ENCODE measurements around the gene NHERF2.

NHERF2 gene

DNA sequence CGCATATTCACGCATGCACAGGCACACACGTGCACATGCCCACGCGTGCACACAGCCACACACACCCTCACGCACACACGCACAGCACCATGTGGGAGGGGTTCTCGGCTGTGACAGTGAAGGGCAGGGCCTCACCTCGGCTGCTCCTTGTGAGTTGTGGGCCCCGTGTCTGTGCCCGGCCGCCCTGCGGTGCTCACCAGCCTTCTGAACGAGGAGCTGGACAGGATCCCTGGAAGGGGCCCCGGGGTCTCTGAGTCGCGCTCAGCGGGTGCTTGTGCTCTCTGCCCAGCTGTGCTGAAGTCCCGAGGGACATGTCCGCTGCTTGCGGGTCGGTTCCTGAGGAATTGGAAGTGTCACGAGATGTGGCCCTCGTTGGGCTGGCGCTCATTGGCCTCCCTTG, 37.2 kb downstream of the NHERF2 start:
- no peak for DNase-seq

DNA sequence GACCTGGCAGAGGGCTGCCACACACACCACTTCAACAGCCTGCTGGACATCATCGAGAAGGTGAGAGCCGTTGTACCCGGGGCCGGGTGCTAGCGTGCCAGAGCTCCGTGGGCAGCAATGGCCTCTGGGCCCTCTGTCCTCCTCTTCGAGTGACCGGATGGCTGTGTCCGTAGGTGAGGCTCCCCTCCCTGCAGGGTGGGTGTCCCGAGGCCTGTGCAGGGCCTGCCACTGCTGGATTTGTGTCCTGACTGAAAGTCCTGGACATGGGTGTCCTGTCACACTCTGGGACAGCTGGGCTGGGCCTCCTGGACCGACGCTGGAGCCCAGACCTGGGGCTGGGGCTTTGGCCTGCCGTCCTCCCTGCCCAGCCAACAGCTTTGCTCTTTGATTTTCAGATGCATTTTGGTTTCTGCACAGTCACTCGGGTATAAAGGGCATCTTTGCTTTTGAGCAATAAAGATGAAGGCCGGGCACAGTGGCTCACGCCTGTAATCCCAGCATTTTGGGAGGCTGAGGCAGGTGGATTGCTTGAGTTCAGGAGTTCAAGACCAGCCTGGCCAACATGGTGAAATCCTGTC, 37.8 kb downstream of the NHERF2 start:
- no peak for DNase-seq

DNA sequence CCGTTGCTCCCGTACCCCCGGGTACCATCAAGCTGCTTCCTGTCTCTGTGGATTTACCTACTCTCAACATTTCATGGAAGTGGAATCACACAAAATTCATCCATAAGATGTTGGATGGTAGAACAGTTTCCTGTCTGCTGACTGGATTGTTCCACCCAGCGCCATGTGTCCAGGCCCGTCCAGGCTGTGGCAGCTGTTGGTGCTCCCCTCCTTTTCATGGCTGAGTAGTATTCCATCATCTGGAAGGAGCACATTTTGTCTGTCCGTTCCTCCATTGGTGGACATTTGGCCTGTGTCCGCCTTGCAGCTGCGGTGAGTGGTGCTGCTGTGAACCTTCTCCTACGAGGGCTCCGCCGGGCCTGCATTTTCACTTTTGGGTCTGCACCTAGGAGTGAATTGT, 39.4 kb downstream of the NHERF2 start:
- DNase-seq = no peak

DNA sequence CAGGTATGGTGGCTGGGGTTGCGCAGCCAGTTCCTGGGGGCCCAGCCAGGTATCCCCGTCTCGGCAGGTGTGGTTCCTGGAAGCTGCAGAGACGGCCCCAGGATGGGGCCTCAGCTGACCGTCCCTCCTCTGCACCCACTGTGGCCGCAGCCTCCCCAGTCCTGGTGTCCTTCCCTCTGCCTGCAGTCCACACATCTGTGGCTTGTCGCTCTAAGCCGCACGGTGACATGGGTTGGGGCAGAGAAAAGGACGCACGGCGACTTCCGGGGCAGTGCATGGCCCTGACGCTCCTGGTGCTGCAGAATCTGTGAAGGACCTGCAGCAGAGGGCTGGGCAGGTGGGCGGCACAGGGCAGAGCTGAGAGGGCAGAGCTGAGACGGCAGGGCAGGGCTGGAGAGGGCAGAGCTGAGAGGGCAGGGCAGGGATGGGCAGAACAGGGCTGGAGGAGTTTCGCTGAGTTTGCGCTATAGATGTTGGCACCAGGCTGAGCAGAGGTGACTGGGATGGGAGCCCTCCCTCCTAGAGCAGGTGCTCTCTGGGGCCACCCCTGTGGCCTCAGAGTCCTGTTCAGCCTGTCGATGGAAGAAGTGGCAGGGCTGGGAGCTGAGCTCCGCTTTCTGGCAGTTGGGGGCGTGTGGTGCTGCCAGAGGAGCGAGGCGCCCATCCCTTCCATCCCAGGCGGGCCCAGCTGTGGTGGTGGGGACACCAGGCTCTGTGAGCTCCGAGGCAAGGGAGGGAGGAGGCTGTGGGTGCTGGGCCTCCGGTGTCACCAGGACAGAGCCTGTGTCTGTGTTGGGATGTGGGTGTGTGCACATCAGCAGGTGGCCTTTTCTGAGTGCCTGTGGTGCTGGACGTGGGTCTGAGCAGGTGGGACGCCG, 44.1 kb downstream of the NHERF2 start:
- no peak for DNase-seq

DNA sequence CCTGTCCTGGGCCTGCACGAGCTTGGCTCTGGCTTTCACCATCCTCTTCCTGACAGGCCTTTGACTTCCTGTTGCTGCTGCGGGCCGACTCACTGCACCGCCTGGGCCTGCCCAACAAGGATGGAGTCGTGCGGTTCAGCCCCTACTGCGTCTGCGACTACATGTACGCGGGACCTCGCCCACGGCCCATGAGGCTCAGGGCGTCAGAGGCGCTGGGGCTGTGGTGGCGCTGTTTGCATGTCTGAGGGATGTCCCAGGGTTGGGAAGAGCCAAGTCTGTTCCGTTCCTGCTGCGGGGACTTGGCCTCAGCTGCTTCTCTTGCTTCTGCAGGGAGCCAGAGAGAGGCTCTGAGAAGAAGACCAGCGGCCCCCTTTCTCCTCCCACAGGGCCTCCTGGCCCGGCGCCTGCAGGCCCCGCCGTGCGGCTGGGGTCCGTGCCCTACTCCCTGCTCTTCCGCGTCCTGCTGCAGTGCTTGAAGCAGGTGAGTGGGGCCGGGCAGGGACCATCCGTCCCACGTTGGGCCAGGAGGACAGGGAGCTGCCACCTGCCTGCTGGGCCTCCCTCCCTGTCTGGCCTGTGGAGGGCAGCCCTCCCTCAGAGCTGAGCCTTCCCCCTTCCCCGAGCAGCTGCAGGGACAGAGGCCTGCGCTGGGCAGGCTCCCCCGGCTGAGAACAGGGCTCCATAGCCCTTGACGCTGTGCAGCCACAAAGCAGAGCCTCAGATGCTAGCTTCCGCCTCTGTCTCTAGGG, 44.9 kb downstream of the NHERF2 start:
- no peak for DNase-seq

DNA sequence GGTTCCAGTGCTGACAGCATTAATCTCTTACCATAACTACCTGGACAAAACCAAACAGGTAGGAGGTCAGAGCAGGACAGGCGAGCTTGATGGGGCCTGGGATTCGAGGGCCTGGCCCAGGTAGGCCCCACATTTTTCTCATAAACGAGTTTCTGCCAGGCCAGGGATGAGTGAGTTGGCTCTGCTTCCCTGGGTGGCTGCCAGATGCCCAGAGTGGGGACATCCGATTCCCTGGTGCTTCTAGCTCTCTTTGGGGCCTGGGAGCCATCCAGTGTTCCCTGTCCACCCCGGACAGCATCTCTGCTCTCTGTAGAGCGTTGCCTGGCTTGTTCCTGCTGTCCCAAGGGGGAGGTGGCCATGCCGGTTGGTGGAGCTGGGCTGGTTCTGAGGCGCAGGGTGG, 46.2 kb downstream of the NHERF2 start:
- DNase-seq = no peak

DNA sequence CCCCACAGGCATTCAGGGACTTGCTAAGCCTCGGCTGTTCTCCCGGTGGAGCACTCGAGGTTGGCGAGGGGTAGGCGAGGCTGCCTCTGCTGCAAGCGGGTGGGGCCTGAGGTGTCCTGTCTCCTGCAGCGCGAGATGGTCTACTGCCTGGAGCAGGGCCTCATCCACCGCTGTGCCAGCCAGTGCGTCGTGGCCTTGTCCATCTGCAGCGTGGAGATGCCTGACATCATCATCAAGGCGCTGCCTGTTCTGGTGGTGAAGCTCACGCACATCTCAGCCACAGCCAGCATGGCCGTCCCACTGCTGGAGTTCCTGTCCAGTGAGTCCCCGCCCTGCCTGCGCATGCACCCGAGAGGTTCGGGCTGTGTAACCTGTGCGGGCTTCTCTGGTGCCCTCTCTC, 47.4 kb downstream of the NHERF2 start:
- no peak for DNase-seq

DNA sequence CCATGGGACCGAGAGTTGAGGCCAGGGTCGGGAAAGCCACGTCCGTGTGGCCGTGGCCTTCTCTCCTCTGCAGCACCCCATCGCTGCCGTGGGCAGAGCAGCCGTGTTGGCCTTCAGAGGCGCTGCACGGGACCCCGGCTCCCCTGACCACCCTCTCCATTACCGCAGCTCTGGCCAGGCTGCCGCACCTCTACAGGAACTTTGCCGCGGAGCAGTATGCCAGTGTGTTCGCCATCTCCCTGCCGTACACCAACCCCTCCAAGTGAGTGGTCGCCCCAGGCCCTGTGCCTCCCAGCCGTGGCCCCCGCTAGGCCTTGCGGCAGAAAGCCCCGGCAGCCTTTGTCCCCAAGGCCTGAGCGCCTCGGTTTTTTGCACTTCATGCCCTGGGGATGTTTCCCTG, 48.9 kb downstream of the NHERF2 start:
- no peak for DNase-seq

DNA sequence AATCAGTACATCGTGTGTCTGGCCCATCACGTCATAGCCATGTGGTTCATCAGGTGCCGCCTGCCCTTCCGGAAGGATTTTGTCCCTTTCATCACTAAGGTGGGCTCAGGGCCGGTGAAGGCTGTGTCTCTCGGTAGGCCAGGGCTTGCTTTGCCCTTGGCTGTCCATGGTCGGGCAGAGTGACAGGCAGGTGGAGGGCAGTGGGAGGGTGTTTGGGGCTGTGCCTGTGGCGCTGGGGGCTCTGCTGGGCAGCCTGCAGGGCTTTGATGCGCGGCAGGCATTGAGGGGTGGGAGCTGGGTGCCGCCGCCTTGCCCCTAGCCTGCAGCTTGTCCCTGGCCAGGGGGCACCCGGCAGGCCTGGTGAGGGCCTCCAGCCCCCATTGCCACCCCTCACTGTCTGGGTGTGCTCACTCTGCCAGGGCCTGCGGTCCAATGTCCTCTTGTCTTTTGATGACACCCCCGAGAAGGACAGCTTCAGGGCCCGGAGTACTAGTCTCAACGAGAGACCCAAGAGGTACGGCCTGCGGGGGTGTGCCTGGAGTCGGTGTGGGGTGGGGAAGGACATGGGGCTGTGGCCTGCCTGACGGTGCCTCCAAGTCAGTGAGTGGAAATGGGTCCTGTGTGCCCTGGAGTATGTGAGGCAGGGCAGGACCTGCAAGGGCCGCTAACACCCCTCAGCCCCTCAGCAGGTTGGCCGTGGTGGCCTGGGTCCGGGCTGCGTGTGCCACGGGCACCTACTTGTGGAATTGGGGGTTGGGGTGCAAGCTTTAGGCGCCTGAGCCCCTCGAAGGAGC, 49.6 kb downstream of the NHERF2 start:
- no peak for DNase-seq

DNA sequence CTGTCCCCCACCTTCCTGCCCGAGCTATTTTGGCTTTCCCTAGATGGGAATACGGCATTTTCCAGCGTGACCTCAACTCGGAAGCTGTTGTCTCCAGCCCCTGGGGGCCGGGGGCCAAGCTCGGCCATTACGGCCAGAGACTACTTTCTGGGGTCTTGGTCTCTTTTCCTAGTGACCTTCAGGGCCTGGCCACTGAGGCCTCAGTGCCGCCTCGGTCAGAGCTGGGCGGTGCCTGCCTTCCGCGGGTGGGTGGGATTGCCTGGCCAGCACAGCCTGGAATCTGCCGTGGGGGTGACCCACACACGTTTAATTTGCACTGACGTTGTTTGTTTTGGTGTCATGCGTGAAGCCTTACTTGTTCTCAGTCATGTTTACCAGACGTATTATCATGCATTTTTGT, 50.3 kb downstream of the NHERF2 start:
- DNase-seq = no peak

DNA sequence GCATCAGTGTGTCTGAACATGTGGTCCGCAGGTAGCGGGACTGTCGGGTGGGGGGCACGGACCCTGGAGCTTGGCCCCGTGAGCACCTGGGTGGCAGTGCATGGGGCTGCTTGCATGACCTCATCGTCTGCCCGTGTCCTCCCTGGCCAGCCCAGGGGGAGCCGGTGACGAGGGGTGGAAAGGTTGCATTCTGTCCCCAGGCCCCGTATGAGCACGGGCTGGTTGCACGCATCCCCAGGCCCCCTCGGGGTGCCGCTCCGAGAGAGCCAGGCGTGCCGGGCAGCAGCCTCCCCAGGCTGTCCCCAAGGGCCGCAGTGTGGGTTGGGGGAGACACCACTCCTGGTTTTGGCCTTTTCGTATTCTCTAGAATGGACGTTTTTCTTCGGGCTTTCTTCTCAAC, 51.0 kb downstream of the NHERF2 start:
- DNase-seq = no peak

DNA sequence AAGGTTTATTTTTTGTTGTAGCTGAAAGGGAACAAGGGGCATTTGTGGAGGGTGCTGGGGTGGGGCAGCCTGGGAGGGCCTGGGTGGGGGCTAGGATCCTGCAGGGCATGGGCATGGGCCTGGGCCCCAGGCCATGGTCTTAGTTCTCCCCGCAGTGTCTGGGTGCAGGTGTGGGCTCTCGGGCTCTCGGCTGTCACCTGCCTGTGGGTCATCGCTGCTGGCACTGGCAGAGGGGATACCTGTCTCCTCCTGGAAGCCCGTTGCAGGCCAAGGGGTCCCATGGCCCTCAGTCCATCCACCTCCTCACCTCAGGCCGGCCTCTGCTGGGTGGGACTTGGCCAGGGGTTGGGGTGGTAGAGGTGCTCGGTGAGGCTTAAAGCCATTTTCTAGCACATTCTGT, 51.4 kb downstream of the NHERF2 start:
- no peak for DNase-seq

DNA sequence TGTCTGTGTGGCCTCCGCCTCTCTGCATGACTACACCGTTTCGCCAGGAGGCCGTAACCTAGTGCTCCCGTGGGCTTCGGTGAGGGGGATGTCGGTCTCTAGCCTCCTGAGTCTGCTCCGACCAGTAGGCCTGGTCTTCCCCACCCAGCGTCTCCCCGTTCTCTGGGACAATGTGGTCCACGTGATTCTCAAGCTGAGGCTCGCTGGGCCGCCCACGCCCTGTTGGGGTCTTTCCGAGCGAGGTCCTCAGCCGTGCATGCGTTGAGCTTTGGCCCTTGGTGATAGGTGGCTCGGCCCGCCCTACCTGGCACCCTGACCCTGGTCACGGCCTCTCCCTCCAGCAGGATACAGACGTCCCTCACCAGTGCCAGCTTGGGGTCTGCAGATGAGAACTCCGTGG, 52.0 kb downstream of the NHERF2 start:
- no peak for DNase-seq

DNA sequence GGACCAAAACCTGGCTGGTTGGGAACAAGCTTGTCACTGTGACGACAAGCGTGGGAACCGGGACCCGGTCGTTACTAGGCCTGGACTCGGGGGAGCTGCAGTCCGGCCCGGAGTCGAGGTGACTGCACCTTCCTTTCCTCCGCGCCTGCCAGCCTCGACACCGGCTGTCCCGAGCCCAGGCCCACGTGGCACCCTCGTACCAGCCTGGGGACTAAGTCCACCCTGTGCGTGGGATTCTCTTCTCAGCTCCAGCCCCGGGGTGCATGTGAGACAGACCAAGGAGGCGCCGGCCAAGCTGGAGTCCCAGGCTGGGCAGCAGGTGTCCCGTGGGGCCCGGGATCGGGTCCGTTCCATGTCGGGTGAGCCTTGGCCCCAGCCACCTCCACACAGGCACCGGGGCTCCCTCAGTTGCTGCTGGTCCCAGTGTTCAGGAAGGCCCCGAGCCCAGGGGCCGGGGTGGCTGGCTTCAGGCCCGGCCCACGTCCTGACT, 52.7 kb downstream of the NHERF2 start:
- no peak for DNase-seq

DNA sequence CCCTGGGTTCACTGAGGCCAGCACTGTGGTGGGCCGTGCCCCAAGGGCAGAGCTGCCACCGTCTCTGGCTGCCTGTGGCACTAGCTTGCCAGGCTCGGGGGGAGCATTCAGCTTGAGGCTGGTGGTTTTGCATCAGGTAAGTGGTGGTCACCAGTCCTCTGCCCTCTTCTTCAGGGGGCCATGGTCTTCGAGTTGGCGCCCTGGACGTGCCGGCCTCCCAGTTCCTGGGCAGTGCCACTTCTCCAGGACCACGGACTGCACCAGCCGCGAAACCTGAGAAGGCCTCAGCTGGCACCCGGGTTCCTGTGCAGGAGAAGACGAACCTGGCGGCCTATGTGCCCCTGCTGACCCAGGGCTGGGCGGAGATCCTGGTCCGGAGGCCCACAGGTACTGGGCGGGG, 53.3 kb downstream of the NHERF2 start:
- no peak for DNase-seq

DNA sequence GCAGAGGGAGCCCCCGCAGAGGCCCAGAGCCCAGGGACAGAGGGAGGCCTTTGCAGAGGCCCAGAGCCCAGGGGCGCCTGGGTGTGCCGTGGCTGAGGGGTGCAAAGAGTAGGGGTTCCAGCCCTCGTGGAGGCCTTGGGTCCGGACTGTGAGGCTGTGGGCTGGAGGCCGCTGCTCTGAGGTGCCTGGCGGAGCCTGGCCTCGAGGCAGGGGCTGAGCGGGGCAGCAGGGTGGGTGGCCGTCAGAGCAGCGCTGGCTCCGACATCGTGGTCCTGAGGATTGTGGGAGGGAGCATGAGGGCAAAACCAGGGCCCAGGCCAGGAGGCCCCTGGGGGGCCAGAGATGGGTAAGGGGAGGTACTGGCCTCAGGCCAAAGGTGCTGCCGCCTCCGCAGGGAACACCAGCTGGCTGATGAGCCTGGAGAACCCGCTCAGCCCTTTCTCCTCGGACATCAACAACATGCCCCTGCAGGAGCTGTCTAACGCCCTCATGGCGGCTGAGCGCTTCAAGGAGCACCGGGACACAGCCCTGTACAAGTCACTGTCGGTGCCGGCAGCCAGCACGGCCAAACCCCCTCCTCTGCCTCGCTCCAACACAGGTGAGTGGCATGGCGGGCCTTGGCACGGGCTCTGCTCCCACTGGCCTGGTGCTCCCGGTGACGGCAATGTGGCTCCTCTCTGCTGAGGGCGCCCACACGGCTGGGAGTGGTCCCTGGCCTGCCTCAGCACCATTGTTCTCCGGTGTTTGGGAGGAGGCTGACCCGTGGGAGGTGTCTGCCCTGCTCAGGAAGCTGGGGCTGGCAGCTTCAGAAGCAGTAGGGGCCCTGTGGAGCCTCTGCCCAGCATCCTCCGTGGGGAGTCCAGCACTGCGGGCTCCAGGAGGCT, 54.7 kb downstream of the NHERF2 start:
- no peak for DNase-seq

DNA sequence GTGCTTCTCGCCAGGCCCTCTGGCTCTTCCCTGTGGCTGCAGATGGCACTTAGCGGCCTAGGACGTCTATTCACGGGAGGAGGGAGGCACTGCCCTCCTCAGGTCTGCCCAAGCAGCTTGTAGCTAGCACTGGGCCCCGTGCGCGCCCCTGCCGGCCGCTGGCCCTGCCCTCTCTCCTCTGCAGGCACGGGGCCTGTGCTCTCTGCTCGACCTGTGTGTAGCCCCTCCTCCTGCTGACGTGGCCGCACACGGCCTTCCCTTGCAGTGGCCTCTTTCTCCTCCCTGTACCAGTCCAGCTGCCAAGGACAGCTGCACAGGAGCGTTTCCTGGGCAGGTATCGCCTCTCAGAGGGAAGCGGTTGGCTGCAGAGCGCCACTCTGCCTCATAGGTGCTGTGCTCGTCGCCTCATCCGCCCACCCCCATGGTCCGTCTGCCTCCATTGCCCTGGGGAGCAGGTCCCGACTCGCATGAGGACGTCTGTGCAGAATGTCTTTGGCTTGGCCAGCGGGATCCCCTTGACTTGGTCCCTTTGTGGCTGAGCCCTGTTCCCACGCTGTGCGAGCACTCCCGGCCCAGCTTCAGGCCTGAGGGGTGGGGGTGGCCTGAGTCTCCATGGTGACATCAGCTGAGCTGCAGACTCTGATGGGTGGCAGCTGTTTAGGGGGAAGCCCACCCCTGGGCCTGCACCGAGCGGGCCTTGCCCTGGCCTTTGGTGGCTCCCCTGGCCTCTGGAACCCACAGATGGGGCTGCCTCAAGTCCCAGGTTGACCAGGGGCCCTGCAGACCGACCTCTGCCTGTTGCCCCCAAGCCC, 55.7 kb downstream of the NHERF2 start:
- no peak for DNase-seq

DNA sequence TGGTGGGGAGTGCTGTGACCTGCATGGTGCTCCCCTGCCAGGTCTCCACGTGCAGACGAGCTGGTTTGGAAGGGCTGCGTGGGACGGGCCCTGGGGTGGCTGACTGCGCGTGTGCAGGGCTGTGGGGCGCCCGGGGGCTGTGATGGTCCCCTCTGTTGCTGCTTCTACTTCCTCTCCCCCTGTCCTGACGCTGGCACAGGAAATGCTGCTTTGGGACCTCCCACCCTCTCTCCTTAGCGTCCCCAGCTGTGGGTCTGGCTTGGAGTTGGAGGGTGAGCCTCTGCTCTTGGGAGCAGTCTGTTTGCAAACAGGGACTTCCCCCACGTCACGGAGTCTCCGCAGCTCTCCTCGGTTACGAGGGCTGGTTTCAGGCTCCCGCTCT, 56.3 kb downstream of the NHERF2 start:
- DNase-seq = no peak

DNA sequence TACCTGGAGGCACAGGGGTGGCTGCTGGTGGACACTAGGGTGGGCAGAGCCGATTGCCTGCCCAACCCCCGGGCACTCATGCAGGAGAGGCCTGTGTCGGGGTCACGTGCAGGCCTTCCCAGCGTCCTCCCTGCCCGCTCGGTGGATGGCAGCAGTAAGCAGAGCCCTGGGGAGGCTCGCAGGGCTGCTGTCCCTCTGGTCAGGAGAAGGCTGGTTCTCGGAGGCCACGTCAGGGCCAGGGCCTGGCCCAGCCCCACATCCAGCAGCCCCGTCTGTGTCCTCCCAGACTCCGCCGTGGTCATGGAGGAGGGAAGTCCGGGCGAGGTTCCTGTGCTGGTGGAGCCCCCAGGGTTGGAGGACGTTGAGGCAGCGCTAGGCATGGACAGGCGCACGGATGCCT, 56.7 kb downstream of the NHERF2 start:
- DNase-seq = no peak

DNA sequence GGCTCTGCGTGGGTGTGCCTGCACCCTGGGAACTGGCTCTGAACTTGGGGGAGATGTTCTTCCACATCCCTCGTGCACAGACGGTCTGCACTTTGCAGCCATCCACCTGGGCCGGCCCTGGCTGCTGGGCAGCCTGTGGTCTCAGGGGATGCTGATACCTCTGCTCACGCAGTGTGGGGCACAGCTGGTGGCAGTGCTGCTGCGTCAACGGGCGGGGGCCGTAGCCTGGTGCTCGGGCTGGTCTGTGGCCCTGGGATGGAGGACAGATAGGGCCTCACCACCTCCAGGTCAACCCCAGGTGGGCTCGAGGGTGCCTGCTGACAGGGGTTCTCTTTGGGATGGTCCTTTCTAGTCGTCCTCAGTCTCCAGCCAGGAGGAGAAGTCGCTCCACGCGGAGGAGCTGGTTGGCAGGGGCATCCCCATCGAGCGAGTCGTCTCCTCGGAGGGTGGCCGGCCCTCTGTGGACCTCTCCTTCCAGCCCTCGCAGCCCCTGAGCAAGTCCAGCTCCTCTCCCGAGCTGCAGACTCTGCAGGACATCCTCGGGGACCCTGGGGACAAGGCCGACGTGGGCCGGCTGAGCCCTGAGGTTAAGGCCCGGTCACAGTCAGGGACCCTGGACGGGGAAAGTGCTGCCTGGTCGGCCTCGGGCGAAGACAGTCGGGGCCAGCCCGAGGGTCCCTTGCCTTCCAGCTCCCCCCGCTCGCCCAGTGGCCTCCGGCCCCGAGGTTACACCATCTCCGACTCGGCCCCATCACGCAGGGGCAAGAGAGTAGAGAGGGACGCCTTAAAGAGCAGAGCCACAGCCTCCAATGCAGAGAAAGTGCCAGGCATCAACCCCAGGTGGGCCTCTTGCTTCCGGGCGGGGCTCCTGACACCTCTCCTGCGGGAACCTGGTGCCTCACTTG, 57.4 kb downstream of the NHERF2 start:
- no peak for DNase-seq
